SJSA1 (cell line): Measurements from ENCODE around the gene CACNA1C. TPM values are rescaled to one million over a fixed set of nuclear protein-coding genes. Genes with fewer than 3 reads are reported as not detected.

ENCODE experiments used
- DNase-seq, 2 experiments: peaks; one replicate each; pipeline ENCODE4 v3.0.0-alpha.2; 2015 to 2020; ENCODE audit warnings: low spot score in 2 of 2, low read depth in 1 of 2
- H3K27ac ChIP-seq: fragments of 250-450 bp; sonication (Bioruptor Pico); 2 replicates; pipeline ENCODE4 v1.5.1; 2020; ENCODE audit warnings: mild to moderate bottlenecking, moderate library complexity
- H3K27me3 ChIP-seq: fragments of 250-450 bp; sonication (Bioruptor Pico); replicated peaks from 2 replicates; pipeline ENCODE4 v1.5.1; 2020; ENCODE audit warnings: mild to moderate bottlenecking, moderate library complexity
- H3K36me3 ChIP-seq: fragments of 250-450 bp; sonication (Bioruptor Pico); 2 replicates; pipeline ENCODE4 v1.5.1; 2020; ENCODE audit warnings: mild to moderate bottlenecking
- H3K4me1 ChIP-seq: fragments of 250-450 bp; sonication (Bioruptor Pico); replicated peaks from 2 replicates; pipeline ENCODE4 v1.6.1; 2021; ENCODE audit warnings: mild to moderate bottlenecking
- H3K4me3 ChIP-seq: fragments of 250-450 bp; sonication (Bioruptor Pico); 2 replicates; pipeline ENCODE4 v1.5.1; 2020; ENCODE audit warnings: mild to moderate bottlenecking
- H3K9me3 ChIP-seq: fragments of 250-450 bp; sonication (Bioruptor Pico); replicated peaks from 2 replicates; pipeline ENCODE4 v1.5.1; 2020; ENCODE audit warnings: mild to moderate bottlenecking
- total RNA-seq: library from RNA; depleted of rRNA; stranded (reverse); fragments of >200 nt; shearing (Covaris generic); gene quantifications from 2 replicates; pipeline ENCODE4 v1.2.3, GENCODE V29; 2014

CACNA1C gene
- total RNA-seq, 1 experiment from 2014 or later, result 6.1 TPM

GRCh38 chr12:2634471-2634870, 581.7 kb downstream of the CACNA1C start:
- no peaks in the 10 kb centered on the region for H3K9me3 ChIP-seq
- H3K27me3 ChIP-seq, result no peaks in the 10 kb centered on the region
- no peak overlapping the region for H3K27ac ChIP-seq
- no peak overlapping the region for H3K4me3 ChIP-seq
- H3K36me3 ChIP-seq, result no peaks in the 10 kb centered on the region
- DNase-seq, result no peak
- H3K4me1 ChIP-seq, result no peaks in the 10 kb centered on the region; the same call in 1 of the 2 replicates

DNA sequence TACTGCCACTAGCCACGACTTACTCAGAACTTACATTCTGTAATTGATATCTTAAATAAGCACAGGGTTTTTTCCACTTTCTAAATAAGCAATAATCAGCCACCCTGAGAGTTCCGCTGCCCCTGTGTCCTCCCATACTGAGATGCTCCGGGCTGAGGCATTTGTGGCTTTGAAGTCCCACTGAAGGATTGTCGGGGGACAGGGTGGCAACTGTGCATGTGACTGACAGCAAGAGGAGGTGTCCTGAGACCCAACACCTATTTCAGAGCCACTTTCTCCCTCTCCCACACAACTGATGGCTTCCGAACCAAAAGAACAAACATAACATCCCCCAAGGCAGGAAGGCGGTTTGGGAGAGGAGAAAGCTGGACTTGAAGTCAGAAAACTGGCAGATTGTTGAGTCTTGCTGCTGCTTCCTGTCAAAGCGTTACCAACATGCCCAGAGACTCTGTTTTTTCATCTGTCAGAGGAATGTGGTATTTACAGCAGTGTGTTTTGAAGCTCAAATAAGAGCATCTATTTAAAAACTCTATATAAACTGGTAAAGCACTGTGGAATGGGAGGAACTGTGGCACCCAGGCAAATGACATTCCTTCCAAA, 584.1 kb downstream of the CACNA1C start:
- H3K36me3 ChIP-seq, result no peaks in the 10 kb centered on the region
- H3K4me1 ChIP-seq, result peaks cover 20% of the 10 kb centered on the region
- H3K27me3 ChIP-seq, result no peaks in the 10 kb centered on the region
- DNase-seq, result no peak
- no peak overlapping the region for H3K4me3 ChIP-seq
- no peak overlapping the region for H3K27ac ChIP-seq
- no peaks in the 10 kb centered on the region for H3K9me3 ChIP-seq

GRCh38 chr12:2637371-2637770, 584.6 kb downstream of the CACNA1C start:
- Histone ChIP-seq H3K4me1 (peaks cover 20% of the 10 kb centered on the region), H3K4me3 (no peak overlapping the region), H3K27me3 (no peaks in the 10 kb centered on the region), H3K9me3 (no peaks in the 10 kb centered on the region), H3K27ac (no peak overlapping the region), H3K36me3 (no peaks in the 10 kb centered on the region)
- no peak for DNase-seq

DNA sequence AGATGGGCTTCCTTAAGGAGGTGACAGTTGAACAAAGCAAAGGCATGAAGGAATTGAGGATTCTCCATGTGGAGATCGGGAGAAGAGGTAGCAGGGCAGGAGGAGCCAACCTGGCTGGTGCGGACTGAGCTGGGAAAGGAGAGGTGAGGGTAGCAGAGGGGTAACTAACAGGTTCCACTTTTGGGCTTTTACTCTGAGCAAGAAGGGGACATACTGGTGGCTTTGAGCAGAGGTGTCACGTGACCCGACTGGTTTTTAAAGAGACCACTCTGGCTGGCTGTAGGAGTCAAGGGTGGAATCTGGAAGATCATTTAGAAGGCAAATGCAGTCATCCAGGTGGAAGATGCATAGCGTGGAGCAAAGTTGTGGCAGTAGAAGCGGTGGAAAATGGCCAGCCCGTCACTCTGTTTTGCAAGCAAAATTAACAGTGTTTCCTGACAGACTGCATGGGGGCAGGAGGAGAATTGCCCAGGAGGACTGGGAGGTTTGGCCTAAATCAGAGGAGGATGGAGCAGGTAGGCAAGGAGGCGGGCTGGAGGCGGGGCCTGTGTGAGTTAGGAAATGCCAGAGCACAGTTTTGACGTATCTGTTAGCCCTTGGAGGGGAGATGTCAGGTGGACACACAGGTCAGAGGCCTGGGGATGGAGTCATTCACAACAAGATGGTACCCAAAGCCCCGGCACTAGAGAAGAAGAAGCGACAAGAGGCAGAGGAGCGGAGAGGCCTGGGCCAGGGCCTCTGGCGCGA, 585.7 kb downstream of the CACNA1C start:
- Histone ChIP-seq H3K27ac (no peak overlapping the region), H3K9me3 (no peaks in the 10 kb centered on the region), H3K4me3 (no peak overlapping the region), H3K27me3 (no peaks in the 10 kb centered on the region), H3K4me1 (peaks cover 20% of the 10 kb centered on the region), H3K36me3 (no peaks in the 10 kb centered on the region)
- DNase-seq, result no peak

DNA sequence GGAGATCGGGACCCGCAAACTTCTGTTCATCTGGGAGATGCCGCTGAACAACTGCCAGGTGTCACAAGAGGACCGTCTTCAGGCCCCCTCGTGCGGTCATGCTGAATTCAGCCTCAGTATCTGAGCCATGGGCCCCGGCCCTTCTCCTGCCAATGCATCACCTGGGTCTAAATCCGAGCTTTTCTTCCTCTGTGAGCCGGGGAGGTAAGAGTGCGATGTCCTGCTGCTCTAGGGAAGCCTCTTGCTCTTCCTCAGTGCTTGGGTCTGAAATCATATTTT, 586.2 kb downstream of the CACNA1C start:
- no peaks in the 10 kb centered on the region for H3K9me3 ChIP-seq
- no peak overlapping the region for H3K27ac ChIP-seq
- H3K27me3 ChIP-seq, result no peaks in the 10 kb centered on the region
- H3K4me3 ChIP-seq, result no peak overlapping the region
- H3K36me3 ChIP-seq, result no peaks in the 10 kb centered on the region
- no peak for DNase-seq
- H3K4me1 ChIP-seq, result peaks cover 20% of the 10 kb centered on the region

- no peak overlapping the region for H3K4me3 ChIP-seq
- H3K27ac ChIP-seq, result peak overlapping the region; percentile 75; the same call in 1 of the 2 replicates
- peaks cover 20% of the 10 kb centered on the region for H3K4me1 ChIP-seq
- no peaks in the 10 kb centered on the region for H3K27me3 ChIP-seq
- no peaks in the 10 kb centered on the region for H3K36me3 ChIP-seq
- no peaks in the 10 kb centered on the region for H3K9me3 ChIP-seq
- peak in 1 of 2 experiments; percentile 52 for DNase-seq
Measured at GRCh38 chr12:2640281-2640680, 587.5 kb downstream of the CACNA1C start.

GRCh38 chr12:2640709-2641108, 587.9 kb downstream of the CACNA1C start:
- peak; percentile 89 to 96 for DNase-seq

DNA sequence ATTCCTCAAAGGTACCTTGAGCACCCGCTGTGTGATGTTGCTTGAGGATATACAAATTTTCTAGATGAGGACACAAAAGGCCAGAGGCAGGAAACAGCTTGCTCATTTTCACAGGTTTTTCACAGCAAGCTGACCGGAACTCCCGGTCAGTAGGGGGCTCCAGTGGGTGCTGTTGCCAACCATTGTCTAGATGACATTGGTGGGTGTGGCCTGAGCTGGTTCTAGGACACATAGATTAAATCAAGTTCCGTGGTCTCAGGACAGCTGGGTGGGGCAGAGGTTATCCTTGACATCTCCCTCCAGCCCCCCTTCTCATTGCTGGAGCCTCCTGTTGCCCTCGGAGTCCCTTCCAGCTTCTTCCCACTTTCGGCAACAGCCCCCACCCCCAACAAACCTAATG, 588.4 kb downstream of the CACNA1C start:
- DNase-seq, result peak in 1 of 2 experiments; percentile 75
- Histone ChIP-seq H3K27ac (peak overlapping the region; percentile 75), H3K4me3 (no peak overlapping the region), H3K36me3 (no peaks in the 10 kb centered on the region), H3K4me1 (peaks cover 20% of the 10 kb centered on the region), H3K27me3 (no peaks in the 10 kb centered on the region), H3K9me3 (no peaks in the 10 kb centered on the region)

More at GRCh38 chr12:2640709-2641108, 587.9 kb downstream of the CACNA1C start:
- H3K4me3 ChIP-seq, result no peak overlapping the region
- no peaks in the 10 kb centered on the region for H3K27me3 ChIP-seq
- H3K9me3 ChIP-seq, result no peaks in the 10 kb centered on the region
- peaks cover 20% of the 10 kb centered on the region for H3K4me1 ChIP-seq
- peak overlapping the region; percentile 75 for H3K27ac ChIP-seq
- H3K36me3 ChIP-seq, result no peaks in the 10 kb centered on the region

- H3K27me3 ChIP-seq, result no peaks in the 10 kb centered on the region
- no peak for DNase-seq
- no peak overlapping the region for H3K27ac ChIP-seq
- H3K4me1 ChIP-seq, result peaks cover 20% of the 10 kb centered on the region
- no peaks in the 10 kb centered on the region for H3K36me3 ChIP-seq
- no peaks in the 10 kb centered on the region for H3K9me3 ChIP-seq
- no peak overlapping the region for H3K4me3 ChIP-seq
Measured at GRCh38 chr12:2641761-2642160, 589.0 kb downstream of the CACNA1C start.

GRCh38 chr12:2642176-2642892, 589.5 kb downstream of the CACNA1C start:
- Histone ChIP-seq H3K36me3 (no peaks in the 10 kb centered on the region), H3K27me3 (no peaks in the 10 kb centered on the region), H3K4me1 (peaks cover 20% of the 10 kb centered on the region), H3K27ac (no peak overlapping the region), H3K9me3 (no peaks in the 10 kb centered on the region), H3K4me3 (no peak overlapping the region)
- DNase-seq, result no peak

DNA sequence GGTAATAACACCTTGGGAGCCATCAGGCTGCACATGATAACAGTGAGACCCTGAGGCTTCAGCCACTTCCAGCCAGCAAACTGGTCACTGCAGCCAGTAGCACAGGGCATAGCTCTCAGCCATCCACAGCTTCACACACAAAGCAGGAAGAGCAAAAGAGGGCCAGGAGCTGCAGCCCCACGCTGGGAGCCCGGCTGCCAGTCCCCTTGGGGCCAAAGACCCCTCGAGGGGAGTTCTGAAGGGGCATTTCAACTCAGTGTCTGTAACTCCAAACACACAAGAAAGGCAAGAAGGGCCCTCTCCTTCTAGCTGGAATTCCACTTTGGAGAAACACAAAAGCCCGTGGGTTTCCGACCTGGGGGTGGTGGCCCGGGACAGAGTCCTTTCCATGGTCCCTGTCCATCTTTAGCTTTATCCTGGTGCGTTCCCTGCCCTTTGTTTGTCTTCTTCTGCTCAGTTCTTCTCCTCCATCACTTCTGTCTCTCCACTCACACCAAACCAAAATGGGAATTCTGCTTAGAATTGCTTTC, 590.2 kb downstream of the CACNA1C start:
- Histone ChIP-seq H3K36me3 (no peaks in the 10 kb centered on the region), H3K9me3 (no peaks in the 10 kb centered on the region), H3K4me1 (peaks cover 20% of the 10 kb centered on the region), H3K4me3 (no peak overlapping the region), H3K27me3 (no peaks in the 10 kb centered on the region), H3K27ac (no peak overlapping the region)
- DNase-seq, result no peak

- no peak overlapping the region for H3K27ac ChIP-seq
- H3K36me3 ChIP-seq, result no peaks in the 10 kb centered on the region
- no peaks in the 10 kb centered on the region for H3K9me3 ChIP-seq
- no peaks in the 10 kb centered on the region for H3K27me3 ChIP-seq
- H3K4me1 ChIP-seq, result peaks cover 20% of the 10 kb centered on the region
- no peak overlapping the region for H3K4me3 ChIP-seq
- no peak for DNase-seq
Measured at GRCh38 chr12:2643576-2644135, 590.9 kb downstream of the CACNA1C start.

DNA sequence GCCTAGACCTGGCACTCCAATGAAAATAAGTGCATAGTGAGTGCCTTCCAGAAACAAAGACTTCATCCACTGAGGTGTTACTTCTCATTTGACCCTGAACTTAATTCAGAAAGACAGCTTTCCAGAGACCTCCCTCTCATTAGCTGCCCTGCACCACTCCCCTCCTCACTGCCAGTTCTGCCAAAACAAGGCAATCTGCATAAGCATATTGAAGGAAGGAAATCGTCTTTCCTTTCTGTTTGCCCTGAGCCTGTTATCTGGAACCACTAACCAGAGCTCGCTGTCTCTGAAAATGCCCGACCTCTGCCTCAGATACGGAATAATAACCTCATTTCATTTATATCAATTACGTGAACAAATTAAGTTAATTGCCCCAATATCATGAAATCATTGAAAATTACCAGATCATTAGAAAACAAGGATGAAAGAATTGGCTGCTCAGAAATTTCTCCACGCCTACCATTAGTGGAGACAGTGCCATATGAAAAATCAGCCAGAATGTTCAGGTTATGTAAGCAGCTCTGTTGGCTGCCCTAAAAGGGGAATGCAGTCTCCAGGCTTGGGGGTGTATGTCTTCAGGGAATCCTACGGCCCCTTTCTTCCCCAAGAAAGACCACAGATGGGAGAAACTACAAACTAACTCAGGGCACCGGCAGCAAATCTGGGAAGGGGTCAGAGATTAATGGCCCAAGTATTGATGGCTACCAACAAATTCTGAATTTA, 592.1 kb downstream of the CACNA1C start:
- Histone ChIP-seq H3K9me3 (no peaks in the 10 kb centered on the region), H3K27me3 (no peaks in the 10 kb centered on the region), H3K36me3 (no peaks in the 10 kb centered on the region), H3K27ac (no peak overlapping the region), H3K4me3 (no peak overlapping the region), H3K4me1 (peaks cover 29% of the 10 kb centered on the region)
- DNase-seq, result no peak
